HG02642 (cell line): ENCODE measurements around the gene GP1BB.
"Not testable (repeated sequence)": the region's sequence is repeated elsewhere in the genome, so short reads cannot be mapped to it uniquely, and the experiment has no call there.

Experiments
- ATAC-seq: cut with Tn5 transposase; IDR thresholded peaks from one replicate; pipeline ENCODE4 v1.9.1; 2021; ENCODE audit warnings: mild to moderate bottlenecking; ENCODE audit not compliant: unreplicated experiment, poor library complexity

The GP1BB gene

DNA sequence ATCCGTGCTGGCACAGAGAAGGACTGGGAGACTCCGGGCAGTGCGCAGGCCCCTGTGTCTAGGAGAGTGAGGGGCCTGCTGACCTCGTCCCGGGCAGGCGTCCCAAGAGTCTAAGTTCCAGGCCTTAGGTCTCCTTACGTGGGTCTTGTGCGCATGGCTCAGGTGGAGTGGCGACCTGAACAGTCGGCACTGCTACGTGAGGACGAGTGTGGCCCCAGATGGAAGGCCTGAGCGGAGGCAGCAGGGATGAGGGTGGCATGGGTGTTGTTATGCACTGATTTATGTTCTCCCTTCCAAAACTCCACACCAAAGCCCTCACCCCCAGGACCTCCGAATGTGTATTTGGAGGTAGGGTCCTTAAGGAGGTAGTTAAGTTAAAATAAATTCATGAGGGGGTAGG is 29.8 kb upstream of the GP1BB start:
- no peak for ATAC-seq

DNA sequence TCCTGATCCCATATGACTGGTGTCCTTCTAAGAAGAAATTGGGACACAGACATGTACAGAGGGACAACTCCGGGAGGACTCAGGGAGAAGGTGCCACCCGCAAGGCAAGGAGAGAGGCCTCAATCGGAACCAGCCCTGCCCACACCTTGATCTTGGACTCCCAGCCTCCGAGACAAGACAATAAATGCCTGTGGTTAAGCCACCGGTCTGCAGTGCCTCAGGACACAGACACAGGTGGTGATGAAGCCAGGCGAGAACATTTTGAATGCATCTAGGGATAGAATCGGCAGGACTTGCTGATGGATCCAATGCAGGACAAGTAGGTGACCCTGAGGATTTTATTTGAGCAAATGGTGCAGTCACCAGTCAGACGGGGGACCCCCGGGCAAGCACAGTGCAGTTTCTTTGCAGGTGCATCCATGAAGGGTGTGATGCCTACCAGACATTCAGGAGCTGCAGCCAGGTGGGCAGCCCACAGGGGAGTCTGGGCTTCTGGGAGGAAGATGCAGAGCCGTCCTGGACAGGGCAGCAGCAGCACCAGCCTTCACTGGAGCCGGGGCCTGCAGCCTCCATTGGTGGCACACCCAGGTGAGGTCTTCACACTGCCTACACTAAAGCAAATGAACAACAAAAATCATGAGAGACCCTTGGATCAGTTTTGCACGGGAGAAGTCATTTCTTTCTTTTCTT is 29.2 kb upstream of the GP1BB start:
- ATAC-seq: no peak

DNA sequence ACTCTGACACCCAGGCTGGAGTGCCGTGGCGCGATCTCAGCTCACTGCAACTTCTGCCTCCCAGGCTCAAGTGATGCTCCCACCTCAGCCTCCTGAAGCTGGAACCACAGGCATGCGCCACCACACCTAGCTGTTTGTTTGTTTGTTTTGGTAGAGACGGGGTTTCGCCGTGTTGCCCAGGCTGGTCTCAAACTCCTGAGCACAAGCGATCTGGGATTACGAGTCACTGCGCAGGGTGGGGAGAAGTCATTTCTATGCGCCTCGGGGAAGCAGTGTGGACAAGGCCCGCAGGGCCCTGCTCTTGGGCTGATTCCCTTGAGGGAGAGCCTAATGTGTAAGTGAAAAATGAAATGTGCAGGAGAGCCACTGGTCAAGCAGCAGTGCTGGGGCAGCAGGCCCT is 28.6 kb upstream of the GP1BB start:
- no peak for ATAC-seq

DNA sequence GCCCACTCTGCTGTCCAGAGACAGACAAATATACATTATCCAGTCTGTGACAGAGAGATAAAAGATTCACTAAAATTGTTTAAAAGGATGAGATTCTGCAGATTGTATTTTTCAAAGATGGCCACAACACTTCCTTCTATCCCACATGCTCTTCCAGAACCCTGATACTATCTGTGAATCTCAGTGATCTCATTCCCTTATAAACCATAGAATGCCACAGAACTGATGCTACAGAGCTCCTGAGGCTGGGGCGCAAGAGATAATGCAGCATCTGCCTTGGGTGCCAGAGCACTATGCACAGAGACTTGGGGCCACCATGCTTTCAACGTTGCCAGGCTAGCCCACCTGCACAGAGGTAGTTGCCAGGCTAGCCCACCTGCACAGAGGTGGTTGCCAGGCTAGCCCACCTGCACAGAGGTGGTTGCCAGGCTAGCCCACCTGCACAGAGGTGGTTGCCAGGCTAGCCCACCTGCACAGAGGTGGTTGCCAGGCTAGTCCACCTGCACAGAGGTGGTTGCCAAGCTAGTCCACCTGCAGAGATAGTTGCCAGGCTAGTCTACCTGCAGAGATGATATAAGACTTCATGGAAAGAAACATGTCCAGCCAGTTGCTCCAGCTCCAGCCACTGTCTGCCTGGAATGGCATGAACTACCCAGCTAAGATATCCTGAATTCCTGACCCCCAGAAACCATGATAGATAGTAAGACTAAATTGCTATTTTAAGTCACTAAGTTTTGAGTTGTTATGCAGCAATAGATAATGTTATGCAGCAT is 26.6 kb upstream of the GP1BB start:
- ATAC-seq: no peak

DNA sequence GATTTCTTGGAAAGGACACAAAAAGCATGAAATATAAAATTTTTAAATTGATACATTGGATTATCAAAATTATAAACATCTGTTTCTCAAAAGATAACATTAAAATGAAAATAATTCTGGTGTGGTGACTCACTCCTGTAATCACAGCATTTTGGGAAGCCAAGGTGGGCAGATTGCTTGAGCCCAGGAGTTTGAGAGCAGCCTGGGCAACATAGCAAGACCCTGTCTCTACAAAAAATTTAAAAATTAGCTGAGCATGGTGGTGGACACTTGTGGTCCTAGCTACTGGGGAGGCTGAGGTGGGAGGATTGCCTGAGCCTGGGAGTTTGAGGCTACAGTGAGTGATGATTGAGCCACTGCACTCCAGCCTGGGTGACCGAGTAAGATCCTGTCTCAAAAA is 25.5 kb upstream of the GP1BB start:
- not testable (repeated sequence) for ATAC-seq

DNA sequence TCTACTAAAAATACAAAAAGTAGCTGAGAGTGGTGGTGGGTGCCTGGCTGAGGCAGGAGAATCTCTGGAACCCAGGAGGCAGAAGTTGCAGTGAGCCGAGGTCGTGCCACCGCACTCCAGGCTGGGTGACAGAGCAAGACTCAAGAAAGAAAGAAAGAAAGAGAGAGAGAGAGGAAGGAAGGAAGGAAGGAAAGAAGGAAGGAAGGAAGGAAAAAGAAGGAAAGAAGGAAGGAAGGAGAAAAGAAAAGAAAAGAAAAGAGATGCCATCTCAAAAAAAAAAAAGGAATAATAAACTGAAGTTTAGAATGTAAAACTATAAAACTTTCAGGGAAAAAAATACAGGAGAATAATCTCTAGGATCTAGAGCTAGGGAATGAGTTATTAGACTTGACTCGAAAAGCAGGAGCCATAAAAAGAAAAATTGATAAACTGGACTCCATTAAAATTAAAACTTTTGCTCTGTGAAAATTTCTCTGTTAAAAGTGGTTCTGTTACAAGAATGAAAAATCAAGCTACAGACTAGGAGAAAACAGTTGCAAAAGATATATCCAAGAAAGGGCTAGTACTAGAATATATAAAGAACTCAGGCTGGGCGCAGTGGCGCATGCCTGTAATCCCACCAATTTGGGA is 22.4 kb upstream of the GP1BB start:
- no peak for ATAC-seq

DNA sequence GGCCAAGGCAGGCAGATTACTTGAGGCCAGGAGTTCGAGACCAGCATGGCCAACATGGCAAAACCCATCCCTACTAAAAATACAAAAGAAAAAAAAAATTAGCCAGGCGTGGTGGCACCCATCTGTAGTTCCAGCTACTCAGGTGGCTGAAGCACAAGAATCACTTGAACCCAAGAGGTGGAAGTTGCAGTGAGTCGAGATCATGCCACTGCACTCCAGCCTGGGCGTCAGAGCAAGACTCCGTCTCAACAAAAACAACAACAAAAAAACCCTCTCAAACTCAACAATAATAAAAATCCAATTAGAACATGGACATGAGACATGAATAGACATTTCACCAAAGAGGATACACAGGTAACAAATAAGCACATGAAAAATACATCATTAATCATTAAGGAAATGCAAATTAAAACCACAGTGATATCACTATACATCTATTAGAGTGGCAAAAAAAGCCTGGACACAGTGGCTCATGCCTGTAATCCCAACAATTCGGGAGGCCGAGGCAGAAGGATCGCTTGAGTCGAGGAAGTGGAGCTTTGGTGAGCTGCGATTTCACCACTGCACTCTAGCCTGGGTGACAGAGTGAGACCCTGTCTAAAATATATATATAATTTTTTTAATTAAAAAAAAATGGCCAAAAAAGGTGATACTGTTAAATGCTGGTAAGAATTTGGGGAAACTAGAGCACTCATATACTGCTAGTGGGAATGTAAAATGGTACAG is 21.8 kb upstream of the GP1BB start:
- ATAC-seq: no peak

DNA sequence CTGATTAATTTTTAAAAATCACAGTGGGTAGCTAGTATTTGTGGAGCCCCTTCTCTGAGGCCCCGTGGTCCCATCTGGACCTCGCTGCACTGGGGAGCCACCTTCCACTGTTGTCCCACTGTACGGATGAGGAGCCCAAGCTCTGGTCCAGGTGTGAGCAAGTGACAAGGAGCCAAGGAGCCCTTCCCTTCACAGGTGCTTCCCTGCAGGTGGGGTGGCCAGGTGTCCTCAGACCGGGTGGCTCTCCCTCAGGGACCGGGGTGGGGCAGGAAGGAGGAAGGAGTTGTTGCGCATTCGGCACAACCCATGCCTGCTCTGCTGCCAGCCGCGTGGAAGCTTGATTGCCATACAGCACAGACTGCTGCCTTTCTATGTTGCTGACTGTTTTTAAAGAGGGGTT is 19.5 kb upstream of the GP1BB start:
- ATAC-seq: no peak

DNA sequence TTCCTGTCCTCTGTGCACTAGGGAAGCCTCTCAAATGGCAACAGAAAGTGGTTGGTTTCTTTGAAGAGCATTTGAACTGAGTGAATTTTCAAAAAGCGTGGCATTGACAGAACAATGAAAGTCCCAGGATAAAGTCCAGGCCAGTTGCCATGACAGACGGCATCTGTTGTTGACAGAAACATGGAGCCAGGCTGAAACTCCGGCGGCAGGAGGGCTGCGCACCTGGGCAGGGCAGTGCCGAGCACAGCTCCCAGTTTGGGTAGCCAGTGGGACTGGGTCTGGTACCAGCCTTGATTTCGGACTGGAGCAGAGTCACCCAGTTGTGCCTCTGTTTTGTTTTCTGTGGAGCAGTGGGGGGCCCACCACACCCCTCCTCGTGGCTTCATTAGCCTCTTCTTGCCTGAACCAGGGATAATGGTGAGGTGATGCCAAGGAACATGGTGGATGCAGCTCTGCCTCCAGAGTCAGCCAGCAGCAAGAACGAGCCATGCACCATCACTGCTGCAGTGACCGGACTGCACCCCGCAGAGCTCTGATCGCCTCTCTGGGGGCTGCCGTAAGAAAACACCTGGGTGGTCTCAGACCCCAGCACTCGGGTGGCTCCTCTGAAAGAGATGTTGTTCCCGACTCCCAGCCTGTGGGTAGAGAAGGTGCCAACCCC is 18.9 kb upstream of the GP1BB start:
- no peak for ATAC-seq

DNA sequence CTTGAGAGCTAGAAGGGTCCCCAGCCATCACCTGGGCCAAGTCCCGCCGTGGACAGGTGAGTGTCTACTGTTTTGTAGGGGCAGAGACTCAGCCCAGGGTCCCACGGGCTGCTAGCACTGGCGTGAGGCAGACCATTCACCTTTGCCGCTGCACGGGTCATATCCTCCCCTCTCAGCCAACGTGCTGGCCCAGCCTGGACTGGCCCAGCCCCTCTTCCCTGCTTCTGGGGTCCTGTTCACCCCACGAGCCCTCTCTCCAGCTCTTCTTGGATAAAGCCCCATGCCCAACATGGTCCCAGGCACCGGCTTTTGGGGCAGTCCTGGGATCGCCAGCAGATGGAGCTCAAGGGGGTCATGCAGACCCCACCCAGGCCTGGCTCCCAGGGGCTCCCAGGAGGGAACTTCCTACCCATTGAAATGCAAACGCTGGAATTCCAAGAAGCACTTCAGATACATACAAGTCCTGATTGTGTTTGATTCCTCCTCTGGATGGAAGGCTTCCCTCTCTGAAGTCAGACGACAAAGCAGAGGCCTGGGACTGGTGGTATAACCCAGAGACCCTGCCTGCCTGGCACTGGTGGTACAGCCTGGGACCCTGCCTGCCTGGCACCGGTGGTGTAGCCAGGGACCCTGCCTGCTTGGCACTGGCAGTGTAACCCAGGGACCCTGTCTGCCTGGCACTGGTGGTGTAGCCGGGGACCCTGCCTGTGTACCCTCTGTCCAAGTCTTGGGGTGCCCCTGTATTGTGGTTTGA is 18.0 kb upstream of the GP1BB start:
- no peak for ATAC-seq

DNA sequence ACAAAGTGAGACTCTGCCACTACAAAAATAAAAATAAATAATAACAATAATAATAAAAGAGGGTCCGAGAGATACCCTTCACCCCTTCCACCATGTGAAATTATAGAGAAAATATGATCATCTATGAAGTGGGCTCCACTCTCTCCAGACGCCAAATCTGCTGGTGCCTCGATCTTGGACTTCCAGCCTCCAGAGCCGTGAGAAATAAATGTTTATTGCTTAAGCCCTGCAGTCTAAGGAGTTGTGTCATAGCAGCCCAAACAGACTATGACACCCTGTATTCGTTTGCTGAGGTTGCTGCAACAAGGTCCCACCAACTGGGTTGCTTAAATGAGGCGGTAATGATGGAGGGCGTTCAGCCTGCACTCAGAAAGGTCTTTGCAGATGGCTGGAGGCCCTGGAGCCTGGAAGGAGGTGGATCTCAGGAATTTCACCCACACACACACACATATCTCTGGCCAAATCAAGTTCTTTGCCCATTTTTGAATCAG is 16.6 kb upstream of the GP1BB start:
- ATAC-seq: no peak

DNA sequence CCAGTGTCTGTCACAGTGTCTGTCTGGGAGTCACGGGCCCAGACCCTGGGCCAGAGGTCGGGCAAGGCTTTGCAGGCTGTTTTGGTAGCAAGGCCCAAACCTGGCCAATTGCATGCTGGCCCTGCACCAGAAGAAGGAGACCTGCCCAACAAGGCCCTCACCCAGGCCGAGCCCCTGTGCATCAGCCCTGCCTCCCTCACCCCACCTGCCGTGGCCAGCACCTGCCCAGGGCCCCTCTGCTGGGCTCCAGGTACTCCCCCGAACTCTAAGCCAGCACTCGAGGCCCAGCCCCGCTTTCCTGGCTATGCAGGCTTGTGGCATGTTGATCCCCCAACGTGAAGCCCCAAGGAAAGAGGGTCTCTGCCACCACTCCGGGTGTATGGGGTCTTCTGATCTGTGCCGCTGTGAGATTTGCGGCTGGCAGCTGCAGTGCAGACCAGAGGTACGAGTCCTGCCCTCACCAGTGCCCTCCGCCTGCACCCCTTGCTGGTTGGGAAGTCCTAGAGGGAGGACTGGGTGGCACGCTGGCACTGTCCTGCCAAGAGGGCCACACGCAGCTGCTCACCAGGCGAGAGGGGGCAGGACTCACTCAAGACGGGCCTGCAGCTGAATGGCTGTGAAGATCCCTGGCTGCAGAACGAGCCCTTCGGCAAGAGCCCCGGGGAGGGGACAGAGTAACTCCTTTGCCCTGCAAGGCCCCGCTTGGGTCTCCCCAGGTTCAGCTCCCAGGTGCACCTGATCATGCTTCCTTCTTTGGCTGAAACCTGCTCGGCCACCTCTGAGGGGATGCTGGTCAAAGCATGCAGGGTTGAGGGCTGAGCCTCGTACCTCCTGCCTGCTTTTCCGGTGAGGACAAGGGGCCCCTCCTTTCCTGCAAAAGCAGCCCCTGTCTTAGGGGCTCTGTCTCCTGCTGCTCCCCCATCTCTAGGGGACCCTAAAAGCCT is 15.7 kb upstream of the GP1BB start:
- no peak for ATAC-seq

DNA sequence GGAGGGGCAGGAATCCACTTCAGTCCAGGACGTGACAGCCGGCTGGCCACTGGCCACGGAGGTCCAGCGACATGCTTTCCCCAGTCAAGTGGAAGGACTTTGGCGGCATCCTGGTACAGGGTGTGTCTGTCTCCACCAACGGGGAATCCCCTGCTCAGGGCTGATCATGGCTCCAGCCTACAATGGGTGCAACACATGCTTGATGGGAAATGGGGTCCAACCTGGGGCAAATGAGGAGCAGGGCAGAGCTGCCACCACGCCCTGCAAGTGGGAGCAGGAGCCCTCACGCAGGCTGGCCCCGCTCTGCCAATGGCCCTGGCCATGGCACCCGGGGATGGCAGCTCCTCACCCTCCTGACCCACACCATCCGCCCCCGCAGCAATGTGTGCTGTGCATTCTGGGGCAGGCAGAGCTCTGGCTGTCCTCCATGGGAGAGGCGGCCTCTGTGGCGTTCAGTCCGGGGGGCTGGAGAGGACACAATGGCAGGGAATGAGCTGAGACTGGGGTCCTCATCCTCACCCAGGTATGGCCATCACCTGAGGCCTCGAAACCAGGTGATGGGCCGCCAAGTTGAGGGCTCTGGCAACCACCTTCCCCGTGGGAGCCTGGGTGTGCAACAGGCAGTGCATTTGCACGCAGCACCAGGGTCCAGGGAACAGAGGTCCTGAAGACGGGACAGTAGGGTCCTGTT is 14.9 kb upstream of the GP1BB start:
- ATAC-seq: no peak

DNA sequence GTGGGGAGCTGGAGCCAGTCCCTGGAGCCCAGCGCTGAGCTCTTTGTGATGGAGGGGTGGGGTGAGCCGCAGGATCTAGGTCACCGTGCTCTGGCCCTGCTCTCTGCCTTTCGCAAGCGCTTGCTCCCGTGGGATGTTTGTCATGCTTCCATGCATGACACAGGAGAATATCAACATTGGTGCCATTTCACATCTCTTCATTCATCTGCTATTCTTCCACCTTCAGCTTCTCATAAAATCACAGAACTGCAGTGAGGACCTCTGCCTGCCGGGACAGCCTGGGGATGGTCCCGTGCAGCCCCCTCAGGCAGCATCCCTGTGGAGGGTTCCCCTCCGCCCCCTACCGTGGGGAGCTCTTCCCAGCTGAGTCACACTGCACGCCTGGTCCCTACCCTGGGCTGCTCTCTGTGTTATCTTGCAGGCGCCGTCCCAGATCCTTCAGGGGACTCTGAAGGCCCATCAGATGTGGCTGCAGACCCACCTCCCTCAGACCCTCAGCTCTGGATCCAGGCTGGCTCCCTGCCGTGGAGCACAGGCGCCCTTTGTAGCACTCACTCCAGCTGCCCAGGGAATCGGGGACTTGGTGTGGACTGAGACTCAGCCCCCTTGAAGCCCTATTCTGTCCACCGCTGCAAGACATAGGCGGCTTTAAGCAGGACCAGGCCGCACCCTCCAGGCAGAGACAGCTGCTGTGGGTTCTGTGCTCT is 14.1 kb upstream of the GP1BB start:
- no peak for ATAC-seq

DNA sequence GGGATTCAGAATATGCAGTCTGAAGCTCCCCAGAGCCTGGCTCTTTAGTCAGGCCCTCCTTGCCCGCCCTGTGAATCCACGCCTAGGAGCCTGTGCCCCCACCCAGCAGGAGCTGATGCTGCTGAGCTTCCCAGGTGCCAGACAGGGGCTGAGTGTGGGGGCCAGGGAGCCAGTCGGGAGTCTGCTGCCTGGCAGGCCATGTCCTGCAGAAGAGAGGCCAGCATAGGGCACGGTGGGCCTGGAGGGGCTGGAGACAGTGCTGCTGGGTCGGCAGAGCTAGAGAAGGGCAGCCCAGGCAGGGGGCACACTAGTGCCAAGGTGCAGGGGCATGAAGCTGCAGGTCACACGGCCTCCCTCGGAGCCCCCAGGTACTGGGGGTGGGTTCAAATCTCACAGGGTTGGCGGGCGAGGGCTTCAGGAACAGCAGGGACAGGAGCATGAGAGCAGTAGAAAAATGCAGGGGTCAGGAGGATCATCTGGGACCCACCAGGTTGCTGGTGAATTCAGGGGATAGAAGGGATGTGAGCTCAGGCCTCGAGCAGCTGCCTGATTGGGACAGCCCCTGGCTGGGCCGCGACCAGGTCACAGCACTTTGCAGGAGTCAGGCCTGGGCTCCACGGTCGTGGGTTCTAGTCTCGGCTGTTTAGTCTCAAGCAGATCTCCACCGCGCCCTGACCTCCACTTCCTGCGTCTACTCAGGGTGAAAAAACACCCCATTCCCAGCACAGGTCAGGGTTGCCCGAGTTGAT is 13.1 kb upstream of the GP1BB start:
- ATAC-seq: no peak

DNA sequence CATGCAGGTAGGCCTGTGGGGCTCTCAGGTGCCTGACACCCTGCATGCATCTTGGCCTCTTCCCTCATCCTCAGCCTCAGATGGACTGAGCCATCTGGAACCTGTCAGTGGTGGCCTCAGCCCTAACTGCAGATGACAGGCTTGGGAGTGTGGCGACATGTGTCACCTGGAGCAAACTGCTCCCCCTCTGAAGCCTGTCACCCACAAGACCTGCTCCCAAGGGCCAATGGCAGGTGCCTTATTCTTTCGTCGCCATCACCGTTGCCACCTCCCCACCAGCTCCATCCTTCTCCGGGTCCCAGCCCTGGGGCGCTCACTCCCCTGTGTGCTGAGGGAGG is 12.6 kb upstream of the GP1BB start:
- ATAC-seq: no peak

DNA sequence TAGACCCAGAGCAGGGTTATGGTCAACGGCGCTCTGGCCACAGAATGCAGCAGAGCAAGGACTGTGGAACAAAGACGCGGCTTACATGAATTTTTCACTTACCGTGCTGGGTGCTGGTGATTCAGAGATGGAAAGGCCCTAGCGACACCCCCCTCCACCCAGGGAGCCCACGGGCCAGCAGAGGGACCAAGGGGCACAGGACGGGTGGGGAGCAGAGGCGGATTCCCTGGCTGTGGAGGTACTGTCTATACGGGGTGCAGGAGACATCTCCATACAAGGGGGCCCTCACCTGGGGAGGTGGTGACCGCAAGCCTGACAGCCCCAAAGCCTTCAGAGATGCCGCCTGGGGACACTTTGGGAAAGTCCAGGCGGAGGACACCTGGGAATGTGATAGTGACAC is 10.1 kb upstream of the GP1BB start:
- ATAC-seq: no peak
